ENCODE data around the gene CTXN1.

CTXN1 gene

DNA sequence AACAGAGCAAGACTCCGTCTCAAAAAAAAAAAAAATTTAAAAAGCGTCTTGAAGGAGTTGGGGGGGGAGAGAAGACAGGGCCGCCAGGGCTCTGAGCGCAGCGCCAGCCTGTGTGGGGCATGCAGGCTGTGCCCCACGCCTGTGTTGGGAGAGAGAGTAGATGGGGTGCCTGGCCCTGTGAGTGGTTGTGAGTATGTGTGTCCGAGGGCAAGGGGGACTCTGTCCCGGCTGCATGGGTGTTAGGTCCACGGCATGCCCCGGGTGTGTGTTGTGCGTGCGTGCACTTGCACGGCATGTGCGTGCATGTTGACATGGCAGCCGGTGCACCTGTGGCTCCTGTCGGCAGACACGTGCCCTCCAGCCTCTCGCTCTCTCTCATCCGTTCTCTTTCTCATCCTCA is 18.8 kb downstream of the CTXN1 start:
- H3K9ac ChIP-seq (ENCODE audit: low read depth, low read length, poor library complexity, severe bottlenecking), result no peak overlapping the region
- peaks cover 14% of the 10 kb centered on the region; the same call in 1 of the 2 replicates for H3K36me3 ChIP-seq (ENCODE audit: insufficient read depth, low read length)
- TF ChIP-seq, protein P1, sequence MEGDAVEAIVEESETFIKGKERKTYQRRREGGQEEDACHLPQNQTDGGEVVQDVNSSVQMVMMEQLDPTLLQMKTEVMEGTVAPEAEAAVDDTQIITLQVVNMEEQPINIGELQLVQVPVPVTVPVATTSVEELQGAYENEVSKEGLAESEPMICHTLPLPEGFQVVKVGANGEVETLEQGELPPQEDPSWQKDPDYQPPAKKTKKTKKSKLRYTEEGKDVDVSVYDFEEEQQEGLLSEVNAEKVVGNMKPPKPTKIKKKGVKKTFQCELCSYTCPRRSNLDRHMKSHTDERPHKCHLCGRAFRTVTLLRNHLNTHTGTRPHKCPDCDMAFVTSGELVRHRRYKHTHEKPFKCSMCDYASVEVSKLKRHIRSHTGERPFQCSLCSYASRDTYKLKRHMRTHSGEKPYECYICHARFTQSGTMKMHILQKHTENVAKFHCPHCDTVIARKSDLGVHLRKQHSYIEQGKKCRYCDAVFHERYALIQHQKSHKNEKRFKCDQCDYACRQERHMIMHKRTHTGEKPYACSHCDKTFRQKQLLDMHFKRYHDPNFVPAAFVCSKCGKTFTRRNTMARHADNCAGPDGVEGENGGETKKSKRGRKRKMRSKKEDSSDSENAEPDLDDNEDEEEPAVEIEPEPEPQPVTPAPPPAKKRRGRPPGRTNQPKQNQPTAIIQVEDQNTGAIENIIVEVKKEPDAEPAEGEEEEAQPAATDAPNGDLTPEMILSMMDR (conservative IDR thresholded peaks at IDR 0.05; ENCODE audit: low read length), result no peak
- no peak for TF ChIP-seq EZH2phosphoT487 (IDR thresholded peaks at IDR 0.05; ENCODE audit: borderline replicate concordance)
- H3K4me1 ChIP-seq (ENCODE audit: insufficient read depth, low read length, poor library complexity, severe bottlenecking), result peaks cover 25% of the 10 kb centered on the region
- H3F3A ChIP-seq (ENCODE audit: low read depth), result no peaks in the 10 kb centered on the region
- H3K79me2 ChIP-seq (ENCODE audit: insufficient read depth, low read length), result peaks cover 54% of the 10 kb centered on the region
- no peak overlapping the region for H3K4me3 ChIP-seq (ENCODE audit: low read length, poor library complexity, severe bottlenecking)
- no peaks in the 10 kb centered on the region for H3K9me2 ChIP-seq (replicated peaks; ENCODE audit: low read depth, low read length)
- H3K9me3 ChIP-seq (ENCODE audit: insufficient read depth, low read depth, low read length), result no peaks in the 10 kb centered on the region
- peak overlapping the region; percentile 50 for H3K4me2 ChIP-seq (ENCODE audit: low read depth, low read length, poor library complexity, severe bottlenecking)
- peaks cover 39% of the 10 kb centered on the region for H4K20me1 ChIP-seq (ENCODE audit: insufficient read depth, low read length, poor library complexity, severe bottlenecking)
- H3K27me3 ChIP-seq (ENCODE audit: insufficient read depth, low read length, poor library complexity, severe bottlenecking), result no peaks in the 10 kb centered on the region
- H2AFZ ChIP-seq (ENCODE audit: low read length), result no peak overlapping the region

DNA sequence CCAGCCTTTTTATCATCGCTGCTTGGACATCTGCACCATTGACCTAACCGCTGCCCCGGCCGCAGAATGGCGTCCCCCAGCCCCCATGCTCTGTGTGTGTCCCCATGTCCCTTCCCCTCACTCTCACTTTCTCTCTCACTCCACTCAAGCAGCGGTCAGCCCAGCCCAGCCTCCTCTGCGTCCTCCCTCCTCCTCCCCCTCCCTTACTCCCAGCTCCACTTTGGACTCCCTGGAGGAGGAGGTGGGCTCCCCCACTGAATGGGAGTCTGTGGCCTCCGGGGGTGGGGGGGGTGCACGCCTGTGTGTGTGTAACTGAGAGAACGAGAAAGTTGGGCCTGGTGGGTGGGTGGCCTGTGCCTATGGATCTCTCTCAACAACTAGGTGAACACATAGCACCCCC is 20.1 kb downstream of the CTXN1 start:
- H3K4me3 ChIP-seq (ENCODE audit: low read length, poor library complexity, severe bottlenecking), result peak overlapping the region; percentile 88
- H3K36me3 ChIP-seq (ENCODE audit: insufficient read depth, low read length), result peaks cover 1% of the 10 kb centered on the region; the same call in 1 of the 2 replicates
- H3K79me2 ChIP-seq (ENCODE audit: insufficient read depth, low read length), result peaks cover 54% of the 10 kb centered on the region
- peak overlapping the region; percentile 89 for H3K9ac ChIP-seq (ENCODE audit: low read depth, low read length, poor library complexity, severe bottlenecking)
- no peaks in the 10 kb centered on the region for H3K27me3 ChIP-seq (ENCODE audit: insufficient read depth, low read length, poor library complexity, severe bottlenecking)
- H3K4me2 ChIP-seq (ENCODE audit: low read depth, low read length, poor library complexity, severe bottlenecking), result peak overlapping the region; percentile 94
- no peaks in the 10 kb centered on the region for H3K9me2 ChIP-seq (replicated peaks; ENCODE audit: low read depth, low read length)
- H3K4me1 ChIP-seq (ENCODE audit: insufficient read depth, low read length, poor library complexity, severe bottlenecking), result peaks cover 25% of the 10 kb centered on the region
- TF ChIP-seq EZH2phosphoT487 (IDR thresholded peaks at IDR 0.05; ENCODE audit: borderline replicate concordance), result no peak
- TF ChIP-seq, protein P1 (conservative IDR thresholded peaks at IDR 0.05; ENCODE audit: low read length), result no peak
- H3K9me3 ChIP-seq (ENCODE audit: insufficient read depth, low read depth, low read length), result no peaks in the 10 kb centered on the region
- peaks cover 39% of the 10 kb centered on the region for H4K20me1 ChIP-seq (ENCODE audit: insufficient read depth, low read length, poor library complexity, severe bottlenecking)
- no peaks in the 10 kb centered on the region for H3F3A ChIP-seq (ENCODE audit: low read depth)
- H2AFZ ChIP-seq (ENCODE audit: low read length), result no peak overlapping the region

DNA sequence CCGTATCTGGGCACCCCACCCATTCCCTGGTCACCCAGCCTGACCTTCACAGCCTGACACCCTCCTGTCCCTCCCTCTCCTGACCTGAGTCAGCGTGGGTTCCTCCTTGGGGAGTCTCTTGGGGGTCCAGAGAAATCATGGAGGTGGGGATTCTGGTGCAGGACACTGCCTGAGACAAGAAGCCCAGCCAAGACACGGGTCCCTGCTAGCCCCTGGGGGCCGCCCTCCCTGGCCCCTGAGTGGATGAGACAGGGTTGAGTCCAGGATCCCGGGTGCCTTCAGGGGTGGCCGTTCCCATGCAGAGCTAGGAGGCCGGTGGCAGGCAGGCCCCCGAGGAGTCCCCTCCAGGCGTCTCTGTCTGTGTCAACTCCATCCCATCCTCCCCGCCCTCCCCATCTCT is 20.7 kb downstream of the CTXN1 start:
- peaks cover 25% of the 10 kb centered on the region for H3K4me1 ChIP-seq (ENCODE audit: insufficient read depth, low read length, poor library complexity, severe bottlenecking)
- H3K79me2 ChIP-seq (ENCODE audit: insufficient read depth, low read length), result peaks cover 54% of the 10 kb centered on the region

More for the DNA sequence above, 20.7 kb downstream of the CTXN1 start:
- peak overlapping the region; percentile 94 for H3K4me2 ChIP-seq (ENCODE audit: low read depth, low read length, poor library complexity, severe bottlenecking)
- peak overlapping the region; percentile 88 for H3K4me3 ChIP-seq (ENCODE audit: low read length, poor library complexity, severe bottlenecking)
- peaks cover 39% of the 10 kb centered on the region for H4K20me1 ChIP-seq (ENCODE audit: insufficient read depth, low read length, poor library complexity, severe bottlenecking)
- TF ChIP-seq, protein P1 (conservative IDR thresholded peaks at IDR 0.05; ENCODE audit: low read length), result no peak
- TF ChIP-seq EZH2phosphoT487 (IDR thresholded peaks at IDR 0.05; ENCODE audit: borderline replicate concordance), result no peak
- no peaks in the 10 kb centered on the region for H3K36me3 ChIP-seq (ENCODE audit: insufficient read depth, low read length)
- no peak overlapping the region for H2AFZ ChIP-seq (ENCODE audit: low read length)
- no peaks in the 10 kb centered on the region for H3K9me2 ChIP-seq (replicated peaks; ENCODE audit: low read depth, low read length)
- peak overlapping the region; percentile 89 for H3K9ac ChIP-seq (ENCODE audit: low read depth, low read length, poor library complexity, severe bottlenecking)
- no peaks in the 10 kb centered on the region for H3F3A ChIP-seq (ENCODE audit: low read depth)
- no peaks in the 10 kb centered on the region for H3K9me3 ChIP-seq (ENCODE audit: insufficient read depth, low read depth, low read length)
- H3K27me3 ChIP-seq (ENCODE audit: insufficient read depth, low read length, poor library complexity, severe bottlenecking), result no peaks in the 10 kb centered on the region

Data from Loucy (cell line).